Activated CD8-positive, alpha-beta memory T cell treated with anti-CD3 and anti-CD28 coated beads, Interleukin-2, amount 50 U/mL, for 24 hours (primary cell): ENCODE measurements around the gene PRKCE.
A peak's percentile ranks its signal among the peaks of the same experiment; 100 is the strongest.

Experiments used
- DNase-seq: peaks from one replicate; pipeline ENCODE4 v3.0.0-alpha.2; 2020; ENCODE audit errors: extremely low read depth

Gene PRKCE

GRCh38 chr2:46118656-46119371, 467.3 kb downstream of the PRKCE start:
- DNase-seq = no peak

GRCh38 chr2:46119453-46119852, 468.0 kb downstream of the PRKCE start:
- no peak for DNase-seq

GRCh38 chr2:46120792-46121555, 469.5 kb downstream of the PRKCE start:
- DNase-seq = no peak

- no peak for DNase-seq
Measured at GRCh38 chr2:46122318-46122976, 471.0 kb downstream of the PRKCE start.

GRCh38 chr2:46123013-46123412, 471.5 kb downstream of the PRKCE start:
- no peak for DNase-seq

GRCh38 chr2:46125798-46126197, 474.3 kb downstream of the PRKCE start:
- no peak for DNase-seq

- DNase-seq = no peak
Measured at GRCh38 chr2:46126571-46126970, 475.1 kb downstream of the PRKCE start.

GRCh38 chr2:46127176-46127575, 475.7 kb downstream of the PRKCE start:
- no peak for DNase-seq

- no peak for DNase-seq
Measured at GRCh38 chr2:46130511-46130910, 479.0 kb downstream of the PRKCE start.

GRCh38 chr2:46132996-46133395, 481.5 kb downstream of the PRKCE start:
- no peak for DNase-seq

GRCh38 chr2:46134531-46135227, 483.2 kb downstream of the PRKCE start:
- no peak for DNase-seq

- DNase-seq = no peak
Measured at GRCh38 chr2:46135228-46135855, 483.9 kb downstream of the PRKCE start.

GRCh38 chr2:46135958-46136357, 484.5 kb downstream of the PRKCE start:
- no peak for DNase-seq

- no peak for DNase-seq
Measured at GRCh38 chr2:46136481-46136880, 485.0 kb downstream of the PRKCE start.

- DNase-seq = no peak
Measured at GRCh38 chr2:46136953-46137352, 485.5 kb downstream of the PRKCE start.

- DNase-seq = no peak
Measured at GRCh38 chr2:46142546-46143428, 491.3 kb downstream of the PRKCE start.

- DNase-seq = no peak
Measured at GRCh38 chr2:46143429-46144132, 492.1 kb downstream of the PRKCE start.

- DNase-seq = peak; percentile 21
Measured at GRCh38 chr2:46144133-46144800, 492.8 kb downstream of the PRKCE start.

GRCh38 chr2:46145017-46145416, 493.5 kb downstream of the PRKCE start:
- DNase-seq = no peak
